MCF 10A (cell line): ENCODE measurements around the gene FOXO4. TPM values are rescaled to one million over a fixed set of nuclear protein-coding genes. Genes with fewer than 3 reads are reported as not detected.

ENCODE experiments used
- BruUV-seq: library from RNA; stranded (reverse); fragments of 400-500 nt; replicated peaks from 2 replicates; lab custom pipeline; 2021; lab: Mats Ljungman, UMichigan
- CTCF ChIA-PET: fragments of 300-600 bp; sonication (Branson Sonifier 250); formaldehyde crosslinking; extraction: SDS; loops from one replicate; lab custom pipeline; 2021; ENCODE audit warnings: antibody characterized with exemption, inconsistent platforms; lab: Yijun Ruan, JAX
- POLR2A ChIA-PET: fragments of 300-600, 350-650 bp; sonication (Branson Sonifier 250); formaldehyde crosslinking; extraction: SDS; loops from one replicate; lab custom pipeline; 2020; ENCODE audit warnings: antibody characterized with exemption, inconsistent platforms; lab: Yijun Ruan, JAX
- DNase-seq: peaks from one replicate; pipeline ENCODE4 v3.0.0-alpha.2; 2018; ENCODE audit not compliant: unreplicated experiment
- H3K27ac Mint-ChIP-seq: one replicate; pipeline ENCODE4 v1.8.0; 2022; ENCODE audit warnings: mild to moderate bottlenecking, low read depth, mixed read lengths; ENCODE audit not compliant: unreplicated experiment
- H3K27me3 Mint-ChIP-seq: one replicate; pipeline ENCODE4 v1.8.0; 2022; ENCODE audit warnings: mixed read lengths; ENCODE audit not compliant: insufficient read depth, unreplicated experiment
- H3K36me3 Mint-ChIP-seq: one replicate; pipeline ENCODE4 v1.8.0; 2022; ENCODE audit warnings: mild to moderate bottlenecking, moderate library complexity, mixed read lengths; ENCODE audit not compliant: insufficient read depth, unreplicated experiment
- H3K4me1 Mint-ChIP-seq: one replicate; pipeline ENCODE4 v1.8.0; 2022; ENCODE audit warnings: mixed read lengths; ENCODE audit not compliant: insufficient read depth, unreplicated experiment
- H3K4me3 Mint-ChIP-seq: one replicate; pipeline ENCODE4 v1.8.0; 2022; ENCODE audit warnings: mild to moderate bottlenecking, moderate library complexity, mixed read lengths; ENCODE audit not compliant: unreplicated experiment
- H3K9me3 Mint-ChIP-seq: one replicate; pipeline ENCODE4 v1.8.0; 2022; ENCODE audit warnings: mixed read lengths; ENCODE audit not compliant: unreplicated experiment
- CTCF ChIP-seq: fragments of 200-600 bp; IDR thresholded peaks from one replicate; pipeline ENCODE4 v1.8.0; 2022; ENCODE audit warnings: antibody characterized with exemption, mild to moderate bottlenecking; ENCODE audit not compliant: unreplicated experiment
- intact Hi-C: fragments of 100-400 bp; cut with micrococcal nuclease; formaldehyde crosslinking; loops from 2 replicates; pipeline ENCODE4 v1.14.1; 2022
- total RNA-seq: library from RNA; stranded (reverse); gene quantifications from 2 replicates; pipeline ENCODE4 v1.2.3, GENCODE V29; 2022

The FOXO4 gene
- total RNA-seq, 1 experiment from 2014 or later = 6.4 TPM

GRCh38 chrX:71109051-71109450 is 13.4 kb downstream of the FOXO4 start:
- intact Hi-C loops = no loop called here
- ChIA-PET CTCF (no interaction called here), POLR2A (no interaction called here)
- no peak for TF ChIP-seq CTCF
- Mint-ChIP-seq H3K27me3 (peaks cover 61% of the 10 kb centered on the region), H3K27ac (no peak overlapping the region), H3K36me3 (no peaks in the 10 kb centered on the region), H3K9me3 (no peaks in the 10 kb centered on the region), H3K4me1 (no peaks in the 10 kb centered on the region), H3K4me3 (no peak overlapping the region)
- no peak for DNase-seq
- BruUV-seq = no TSS peak

DNA sequence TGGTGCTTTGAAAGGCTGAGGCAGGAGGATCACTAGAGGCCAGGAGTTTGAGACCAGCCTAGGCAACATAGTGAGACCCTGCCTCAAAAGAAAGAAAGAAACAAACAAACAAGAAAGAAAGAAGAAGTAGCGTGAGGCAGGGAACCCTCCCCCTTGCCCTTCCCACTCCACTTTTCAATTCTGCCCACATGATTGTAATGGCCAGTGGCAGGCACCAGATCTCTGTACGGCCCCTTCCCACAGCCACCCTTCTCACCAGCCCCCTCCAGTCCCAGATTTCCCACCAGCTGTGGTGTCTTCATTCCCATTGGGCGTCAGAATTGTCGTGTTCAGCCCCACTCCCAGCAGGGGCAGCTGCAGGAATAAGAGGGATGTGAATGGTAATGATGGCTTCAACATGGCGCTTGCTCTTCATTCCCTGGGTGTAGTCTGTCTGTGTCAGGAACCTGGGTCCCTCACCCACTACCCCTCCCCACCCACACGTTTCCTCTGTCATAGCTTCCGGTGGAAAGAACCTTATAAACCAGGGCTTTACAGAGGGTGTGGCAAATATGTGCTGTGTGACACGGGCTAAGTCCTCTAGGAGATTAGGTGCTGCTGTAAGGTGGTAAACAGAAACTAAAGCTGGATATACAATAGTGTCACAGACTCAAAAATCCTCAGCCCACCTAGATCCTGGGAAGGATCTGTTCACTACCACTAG is 15.6 kb downstream of the FOXO4 start, which contains the start of gene IL2RG:
TSS of gene IL2RG (minus strand) at position 437 of the 703 bp plus-strand sequence. CDS start at position 399, 38 bp downstream.
- BruUV-seq = no TSS peak
- ChIA-PET POLR2A (no interaction called here), CTCF (interaction anchor here (0.6 to 1.1 kb wide), 3 partner anchors 17 to 978 kb away, joined by 3 read pairs; no protein-coding TSS in a partner anchor)
- Mint-ChIP-seq H3K4me1 (no peaks in the 10 kb centered on the region), H3K4me3 (no peak within 1 kb of the TSS), H3K27ac (no peak within 1 kb of the TSS), H3K9me3 (no peaks in the 10 kb centered on the region), H3K27me3 (peaks cover 61% of the 10 kb centered on the region), H3K36me3 (peaks cover 6% of the 10 kb centered on the region)
- TF ChIP-seq CTCF = no peak
- intact Hi-C loops = no loop called here
- DNase-seq = no peak

- TF ChIP-seq CTCF = no peak
- no TSS peak for BruUV-seq
- no peaks in the 10 kb centered on the region for H3K9me3 Mint-ChIP-seq
- DNase-seq = no peak
- no peak overlapping the region for H3K4me3 Mint-ChIP-seq
- H3K27me3 Mint-ChIP-seq = peaks cover 59% of the 10 kb centered on the region
- CTCF ChIA-PET = interaction anchor here (0.6 to 1.1 kb wide), 3 partner anchors 17 to 979 kb away, joined by 3 read pairs; no protein-coding TSS in a partner anchor
- POLR2A ChIA-PET = no interaction called here
- H3K27ac Mint-ChIP-seq = no peak overlapping the region
- H3K4me1 Mint-ChIP-seq = no peaks in the 10 kb centered on the region
- H3K36me3 Mint-ChIP-seq = peaks cover 6% of the 10 kb centered on the region
- intact Hi-C loops = no loop called here
These were observed 16.3 kb downstream of the FOXO4 start for GRCh38 chrX:71111921-71112431.

DNA sequence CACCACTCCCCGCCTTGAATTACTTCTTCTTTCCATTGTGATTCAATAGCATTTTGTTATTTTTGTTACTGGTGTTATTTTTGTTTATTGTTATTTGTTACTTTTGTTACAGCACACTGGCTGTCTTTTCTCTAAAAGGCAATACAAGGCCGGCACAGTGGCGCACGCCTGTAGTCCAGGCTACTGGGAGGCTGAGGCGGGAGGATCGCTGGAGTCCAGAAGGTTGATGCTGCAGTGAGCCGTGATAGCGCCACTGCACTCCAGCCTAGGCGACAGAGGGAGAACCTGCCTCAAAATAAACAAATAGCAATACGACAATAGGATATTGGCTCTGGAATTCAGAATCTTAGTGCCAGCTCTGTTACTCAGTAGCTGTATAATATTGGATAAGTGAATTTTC is 21.7 kb downstream of the FOXO4 start:
- Mint-ChIP-seq H3K9me3 (no peaks in the 10 kb centered on the region), H3K36me3 (peaks cover 30% of the 10 kb centered on the region), H3K4me1 (no peaks in the 10 kb centered on the region), H3K4me3 (no peak overlapping the region), H3K27me3 (peaks cover 18% of the 10 kb centered on the region), H3K27ac (no peak overlapping the region)
- no peak for DNase-seq
- ChIA-PET POLR2A (interaction anchor here (0.7 to 2.0 kb wide), 8 partner anchors 15 to 180 kb away, joined by 3 to 12 read pairs (median 4); partner anchors contain the start of gene NONO), CTCF (interaction anchor here (0.7 to 1.1 kb wide), 3 partner anchors 13 to 137 kb away, joined by 3 to 4 read pairs (median 4); no protein-coding TSS in a partner anchor)
- no TSS peak for BruUV-seq
- intact Hi-C loops = no loop called here
- TF ChIP-seq CTCF = no peak
